IMR-90 (cell line): Measurements from ENCODE around the gene SLC4A2.

Source experiments
- CEBPB ChIP-seq: IDR thresholded peaks from 2 replicates; pipeline ENCODE4 v1.6.1; 2012; ENCODE audit warnings: low read depth, low read length, improper control_type of control experiment
- CHD1 ChIP-seq: IDR thresholded peaks from 2 replicates; pipeline ENCODE4 v1.6.1; 2012; ENCODE audit warnings: low read depth, low read length, improper control_type of control experiment
- CTCF ChIP-seq: conservative IDR thresholded peaks from 2 replicates; pipeline ENCODE4 v1.5.1; 2012; ENCODE audit warnings: mild to moderate bottlenecking, low read depth, low read length, improper control_type of control experiment
- FOS ChIP-seq: fragments of 150-350 bp; IDR thresholded peaks from 2 replicates; pipeline ENCODE4 v1.6.1; 2016; ENCODE audit warnings: low read depth, low read length
- MAFK ChIP-seq: IDR thresholded peaks from 2 replicates; pipeline ENCODE4 v1.6.1; 2012; ENCODE audit warnings: low read depth, low read length, improper control_type of control experiment
- MAZ ChIP-seq: IDR thresholded peaks from 2 replicates; pipeline ENCODE4 v1.6.1; 2012; ENCODE audit warnings: low read depth, mild to moderate bottlenecking, low read length, improper control_type of control experiment, moderate library complexity, borderline replicate concordance
- POLR2A ChIP-seq: IDR thresholded peaks from 2 replicates; pipeline ENCODE4 v1.6.1; 2012; ENCODE audit warnings: mild to moderate bottlenecking, low read depth, low read length
- RAD21 ChIP-seq: IDR thresholded peaks from 2 replicates; pipeline ENCODE4 v1.6.1; 2012; ENCODE audit warnings: low read length, improper control_type of control experiment
- RCOR1 ChIP-seq: IDR thresholded peaks from 2 replicates; pipeline ENCODE4 v1.6.1; 2012; ENCODE audit warnings: mild to moderate bottlenecking, low read length, improper control_type of control experiment; ENCODE audit not compliant: insufficient replicate concordance
- RFX5 ChIP-seq: IDR thresholded peaks from 2 replicates; pipeline ENCODE4 v1.8.0; 2012; ENCODE audit warnings: low read depth, mild to moderate bottlenecking, low read length, moderate library complexity
- USF2 ChIP-seq: fragments of 150-350 bp; IDR thresholded peaks from 2 replicates; pipeline ENCODE4 v1.6.1; 2017; ENCODE audit warnings: mild to moderate bottlenecking, antibody characterized with exemption, low read length, low read depth

GRCh38 chr7:151082141-151083070, 23.0 kb downstream of the SLC4A2 start:
- TF ChIP-seq CTCF (no peak), CHD1 (no peak), POLR2A (no peak), MAZ (no peak), FOS (no peak), RFX5 (no peak), RCOR1 (no peak), USF2 (no peak), CEBPB (no peak), RAD21 (no peak), MAFK (no peak)
